ENCODE measurements around the gene LRRC25. TPM values are rescaled to one million over a fixed set of nuclear protein-coding genes. Genes with fewer than 3 reads are reported as not detected.

LRRC25 gene
- total RNA-seq, 1 experiment from 2014 or later: 0.31 TPM

- TF ChIP-seq ARID4B (CRISPR knock-in tag; IDR thresholded peaks at IDR 0.05; ENCODE audit: borderline replicate concordance) (peak; percentile 17; the same call in 1 of the 2 replicates), TP53 (CRISPR knock-in tag; IDR thresholded peaks at IDR 0.05) (peak; percentile 96), TEAD1 (CRISPR knock-in tag; IDR thresholded peaks at IDR 0.05) (peak; percentile 85), SMAD3 (CRISPR knock-in tag; IDR thresholded peaks at IDR 0.05; ENCODE audit: borderline replicate concordance) (peak; percentile 32; the same call in 1 of the 2 replicates), ATF1 (CRISPR knock-in tag; IDR thresholded peaks at IDR 0.05) (no peak), ZNF263 (CRISPR knock-in tag; IDR thresholded peaks at IDR 0.05; ENCODE audit: low read depth) (no peak), NFE2L1 (CRISPR knock-in tag; IDR thresholded peaks at IDR 0.05) (peak; percentile 98), SP1 (CRISPR knock-in tag; conservative IDR thresholded peaks at IDR 0.05) (peak; percentile 79), FOXP4 (CRISPR knock-in tag; IDR thresholded peaks at IDR 0.05) (peak; percentile 88; the same call in 1 of the 2 replicates), MAX (CRISPR knock-in tag; IDR thresholded peaks at IDR 0.05) (peak; percentile 97), FOXK1 (CRISPR knock-in tag; IDR thresholded peaks at IDR 0.05) (peak; percentile 72)
Observed at GRCh38 chr19:18373892-18374629, 23.4 kb downstream of the LRRC25 start (continued).

GRCh38 chr19:18373407-18373891, 24.0 kb downstream of the LRRC25 start:
- CTCF ChIA-PET: interaction anchor here (0.6 to 2.5 kb wide), 3 partner anchors 11 to 15 kb away, joined by 3 to 16 read pairs (median 12); partner anchors contain the start of gene GDF15
- POLR2A ChIA-PET: interaction anchor here (1.3 to 1.8 kb wide), 3 partner anchors 12 to 92 kb away, joined by 5 to 9 read pairs (median 6); partner anchors contain the start of genes GDF15 and JUND
- 0 out of 2 replicates have a peak, but pooled peaks have one; percentile 13 for TF ChIP-seq ETV6 (CRISPR knock-in tag; IDR thresholded peaks at IDR 0.05)
- TF ChIP-seq NFE2L1 (CRISPR knock-in tag; IDR thresholded peaks at IDR 0.05): peak; percentile 12; the same call in 1 of the 2 replicates
- no peak for TF ChIP-seq USF2 (CRISPR knock-in tag; IDR thresholded peaks at IDR 0.05)

More at GRCh38 chr19:18373407-18373891, 24.0 kb downstream of the LRRC25 start:
- no peak for DNase-seq (ENCODE audit: low spot score)
- H3K36me3 Mint-ChIP-seq: no peaks in the 10 kb centered on the region
- no peak overlapping the region for H3K4me3 Mint-ChIP-seq
- no peaks in the 10 kb centered on the region for H3K27me3 Mint-ChIP-seq (ENCODE audit: low read depth)
- peak overlapping the region; percentile 99 for H3K27ac Mint-ChIP-seq
- H3K4me1 Mint-ChIP-seq: peaks cover 33% of the 10 kb centered on the region
- no peaks in the 10 kb centered on the region for H3K9me3 Mint-ChIP-seq
- no peak for ATAC-seq

All from WTC11 (cell line).